Measurements from ENCODE around the gene BAD.

BAD gene

GRCh38 chr11:64275031-64275800, 9.2 kb downstream of the BAD start:
- no peak for DNase-seq

GRCh38 chr11:64269540-64270220, 14.8 kb downstream of the BAD start:
- peak; percentile 98 for DNase-seq

- DNase-seq = no peak
Observed at GRCh38 chr11:64268893-64269539, 15.4 kb downstream of the BAD start.

- DNase-seq = no peak
Observed at GRCh38 chr11:64268025-64268892, 16.2 kb downstream of the BAD start.

GRCh38 chr11:64267207-64267945, 17.1 kb downstream of the BAD start:
- no peak for DNase-seq

GRCh38 chr11:64266339-64266738, 18.1 kb downstream of the BAD start:
- no peak for DNase-seq

GRCh38 chr11:64265176-64266160, 19.0 kb downstream of the BAD start:
- no peak for DNase-seq

GRCh38 chr11:64264371-64264852, 20.1 kb downstream of the BAD start:
- no peak for DNase-seq

- no peak for DNase-seq
Observed at GRCh38 chr11:64263947-64264317, 20.5 kb downstream of the BAD start.

- no peak for DNase-seq
Observed at GRCh38 chr11:64263021-64263946, 21.2 kb downstream of the BAD start.

- DNase-seq = no peak
Observed at GRCh38 chr11:64262271-64263002, 22.0 kb downstream of the BAD start.

GRCh38 chr11:64261556-64262080, 22.8 kb downstream of the BAD start:
- DNase-seq = no peak

- no peak for DNase-seq
Observed at GRCh38 chr11:64260147-64260708, 24.2 kb downstream of the BAD start.

GRCh38 chr11:64259533-64260067, 24.9 kb downstream of the BAD start:
- no peak for DNase-seq

- DNase-seq = no peak
Observed at GRCh38 chr11:64258946-64259532, 25.4 kb downstream of the BAD start.

- DNase-seq = no peak
Observed at GRCh38 chr11:64258356-64258755, 26.1 kb downstream of the BAD start.

GRCh38 chr11:64256300-64256699, 28.2 kb downstream of the BAD start:
- no peak for DNase-seq

Measured in CD4-positive, alpha-beta T cell treated with Interleukin-21 for 1 hour (primary cell).